Suprapubic skin (tissue), 4 donors: ENCODE measurements around the gene NAP1L4.

Experiments
- EP300 ChIP-seq: sonication (generic); formaldehyde crosslinking; IDR thresholded peaks from one replicate; pipeline ENCODE4 v1.6.1; 2017; ENCODE audit warnings: antibody characterized with exemption
- POLR2A ChIP-seq, 2 donors: fragments of 450-650 bp; IDR thresholded peaks; one replicate each; pipeline ENCODE4 v1.6.1; 2017; ENCODE audit warnings: antibody characterized with exemption in 2 of 2, mild to moderate bottlenecking in 2 of 2, moderate library complexity in 2 of 2
- POLR2AphosphoS5 ChIP-seq, 3 donors: sonication (generic); formaldehyde crosslinking; IDR thresholded peaks; one replicate each; pipeline ENCODE4 v1.6.1; 2017; ENCODE audit warnings: antibody characterized with exemption in 3 of 3
- TF ChIP-seq, protein P1 (sequence below), 2 donors: fragments of 200-600 bp in 1 of 2; fragments of 450-650 bp in 1 of 2; sonication (generic) in 1 of 2; IDR thresholded peaks; one replicate each; pipeline ENCODE4 v1.5.1; 2016 to 2019; ENCODE audit warnings: antibody characterized with exemption in 2 of 2, mild to moderate bottlenecking in 1 of 2, moderate library complexity in 1 of 2

DNA sequence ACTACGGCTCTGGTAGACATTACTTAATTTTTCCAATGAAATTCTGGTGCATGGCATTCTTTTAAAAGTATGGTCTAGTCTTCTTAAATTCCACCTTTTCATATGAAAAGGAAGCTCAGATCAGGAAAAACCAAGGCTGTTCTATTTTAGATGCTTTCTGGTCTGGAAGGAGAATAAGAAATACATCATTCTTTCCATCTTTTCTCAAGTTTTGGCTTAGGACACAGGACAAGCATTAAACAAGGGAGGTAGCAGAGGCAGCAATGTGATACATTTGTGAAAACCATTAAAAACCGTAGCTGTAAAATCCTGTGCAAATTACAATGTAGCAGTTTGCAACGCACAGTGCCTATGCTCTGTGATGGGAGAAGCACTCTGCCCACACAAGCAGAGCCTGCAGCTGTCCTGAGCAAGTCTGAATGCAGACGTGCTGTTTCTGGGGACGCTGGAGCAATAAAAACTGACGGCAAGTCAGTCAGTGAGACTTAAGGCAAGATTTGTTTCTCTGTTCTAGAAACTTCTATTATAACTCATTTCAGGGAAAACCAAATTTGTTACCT, 23.7 kb downstream of the NAP1L4 start:
- TF ChIP-seq EP300 (no peak), POLR2AphosphoS5 (IDR thresholded peaks at IDR 0.05) (no peak), POLR2A (IDR thresholded peaks at IDR 0.05) (no peak)
- TF ChIP-seq, protein P1, sequence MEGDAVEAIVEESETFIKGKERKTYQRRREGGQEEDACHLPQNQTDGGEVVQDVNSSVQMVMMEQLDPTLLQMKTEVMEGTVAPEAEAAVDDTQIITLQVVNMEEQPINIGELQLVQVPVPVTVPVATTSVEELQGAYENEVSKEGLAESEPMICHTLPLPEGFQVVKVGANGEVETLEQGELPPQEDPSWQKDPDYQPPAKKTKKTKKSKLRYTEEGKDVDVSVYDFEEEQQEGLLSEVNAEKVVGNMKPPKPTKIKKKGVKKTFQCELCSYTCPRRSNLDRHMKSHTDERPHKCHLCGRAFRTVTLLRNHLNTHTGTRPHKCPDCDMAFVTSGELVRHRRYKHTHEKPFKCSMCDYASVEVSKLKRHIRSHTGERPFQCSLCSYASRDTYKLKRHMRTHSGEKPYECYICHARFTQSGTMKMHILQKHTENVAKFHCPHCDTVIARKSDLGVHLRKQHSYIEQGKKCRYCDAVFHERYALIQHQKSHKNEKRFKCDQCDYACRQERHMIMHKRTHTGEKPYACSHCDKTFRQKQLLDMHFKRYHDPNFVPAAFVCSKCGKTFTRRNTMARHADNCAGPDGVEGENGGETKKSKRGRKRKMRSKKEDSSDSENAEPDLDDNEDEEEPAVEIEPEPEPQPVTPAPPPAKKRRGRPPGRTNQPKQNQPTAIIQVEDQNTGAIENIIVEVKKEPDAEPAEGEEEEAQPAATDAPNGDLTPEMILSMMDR (IDR thresholded peaks at IDR 0.05) = no peak
